ENCODE measurements around the gene FUT1.

The FUT1 gene

GRCh38 chr19:48738557-48739403, 13.7 kb downstream of the FUT1 start:
- H3K9me2 ChIP-seq (replicated peaks; ENCODE audit: insufficient read depth, low read length), result no peaks in the 10 kb centered on the region
- H3K27ac ChIP-seq (ENCODE audit: low read length), result no peak overlapping the region
- H2AFZ ChIP-seq (ENCODE audit: low read length), result no peak overlapping the region
- H3K4me2 ChIP-seq (ENCODE audit: low read depth, low read length), result no peak overlapping the region
- H3K79me2 ChIP-seq (ENCODE audit: low read length), result no peaks in the 10 kb centered on the region
- no peaks in the 10 kb centered on the region for H4K20me1 ChIP-seq (ENCODE audit: insufficient read depth, low read length)
- H3K4me3 ChIP-seq (ENCODE audit: low read length), result no peak overlapping the region
- H3K4me1 ChIP-seq (ENCODE audit: low read length), result no peaks in the 10 kb centered on the region
- no peaks in the 10 kb centered on the region for H3K36me3 ChIP-seq (replicated peaks; ENCODE audit: insufficient read depth, low read length)
- no peaks in the 10 kb centered on the region for H3F3A ChIP-seq (ENCODE audit: insufficient read depth, low read length)
- DNase-seq, result peak; percentile 26
- H3K9me3 ChIP-seq (replicated peaks; ENCODE audit: insufficient read depth, low read length), result no peaks in the 10 kb centered on the region
- H3K27me3 ChIP-seq (replicated peaks; ENCODE audit: insufficient read depth, low read length), result peaks cover 62% of the 10 kb centered on the region
- TF ChIP-seq EZH2 (optimal IDR thresholded peaks at IDR 0.05; ENCODE audit: low read depth, low read length), result no peak
- TF ChIP-seq EZH2phosphoT487 (IDR thresholded peaks at IDR 0.05; ENCODE audit: low read length), result no peak
- TF ChIP-seq CTCF (IDR thresholded peaks at IDR 0.05; ENCODE audit: low read length), result no peak
- H3K9ac ChIP-seq (ENCODE audit: low read length), result no peak overlapping the region

- H3K27me3 ChIP-seq (replicated peaks; ENCODE audit: insufficient read depth, low read length), result peaks cover 70% of the 10 kb centered on the region
- no peak overlapping the region for H3K4me3 ChIP-seq (ENCODE audit: low read length)
- H3K4me1 ChIP-seq (ENCODE audit: low read length), result no peaks in the 10 kb centered on the region
- no peaks in the 10 kb centered on the region for H3K36me3 ChIP-seq (replicated peaks; ENCODE audit: insufficient read depth, low read length)
- H2AFZ ChIP-seq (ENCODE audit: low read length), result no peak overlapping the region
- no peaks in the 10 kb centered on the region for H3F3A ChIP-seq (ENCODE audit: insufficient read depth, low read length)
- TF ChIP-seq CTCF (IDR thresholded peaks at IDR 0.05; ENCODE audit: low read length), result no peak
- TF ChIP-seq EZH2 (optimal IDR thresholded peaks at IDR 0.05; ENCODE audit: low read depth, low read length), result no peak
- TF ChIP-seq EZH2phosphoT487 (IDR thresholded peaks at IDR 0.05; ENCODE audit: low read length), result no peak
- H3K9me3 ChIP-seq (replicated peaks; ENCODE audit: insufficient read depth, low read length), result no peaks in the 10 kb centered on the region
- DNase-seq, result no peak
- no peak overlapping the region for H3K9ac ChIP-seq (ENCODE audit: low read length)
- H3K4me2 ChIP-seq (ENCODE audit: low read depth, low read length), result no peak overlapping the region
- no peaks in the 10 kb centered on the region for H3K79me2 ChIP-seq (ENCODE audit: low read length)
- no peaks in the 10 kb centered on the region for H4K20me1 ChIP-seq (ENCODE audit: insufficient read depth, low read length)
- no peaks in the 10 kb centered on the region for H3K9me2 ChIP-seq (replicated peaks; ENCODE audit: insufficient read depth, low read length)
- no peak overlapping the region for H3K27ac ChIP-seq (ENCODE audit: low read length)
Observed at GRCh38 chr19:48737360-48737998, 15.0 kb downstream of the FUT1 start.

GRCh38 chr19:48735031-48735615, 17.3 kb downstream of the FUT1 start:
- no peak for DNase-seq
- H3K9me2 ChIP-seq (replicated peaks; ENCODE audit: insufficient read depth, low read length), result no peaks in the 10 kb centered on the region
- H3K4me2 ChIP-seq (ENCODE audit: low read depth, low read length), result no peak overlapping the region
- H3K9me3 ChIP-seq (replicated peaks; ENCODE audit: insufficient read depth, low read length), result no peaks in the 10 kb centered on the region
- no peaks in the 10 kb centered on the region for H3F3A ChIP-seq (ENCODE audit: insufficient read depth, low read length)
- no peak for TF ChIP-seq CTCF (IDR thresholded peaks at IDR 0.05; ENCODE audit: low read length)
- no peak for TF ChIP-seq EZH2 (optimal IDR thresholded peaks at IDR 0.05; ENCODE audit: low read depth, low read length)
- TF ChIP-seq EZH2phosphoT487 (IDR thresholded peaks at IDR 0.05; ENCODE audit: low read length), result no peak
- peaks cover 73% of the 10 kb centered on the region for H3K27me3 ChIP-seq (replicated peaks; ENCODE audit: insufficient read depth, low read length)
- H3K36me3 ChIP-seq (replicated peaks; ENCODE audit: insufficient read depth, low read length), result no peaks in the 10 kb centered on the region
- no peaks in the 10 kb centered on the region for H4K20me1 ChIP-seq (ENCODE audit: insufficient read depth, low read length)
- H3K4me3 ChIP-seq (ENCODE audit: low read length), result no peak overlapping the region
- no peak overlapping the region for H3K9ac ChIP-seq (ENCODE audit: low read length)
- H2AFZ ChIP-seq (ENCODE audit: low read length), result no peak overlapping the region
- H3K79me2 ChIP-seq (ENCODE audit: low read length), result no peaks in the 10 kb centered on the region
- H3K4me1 ChIP-seq (ENCODE audit: low read length), result no peaks in the 10 kb centered on the region
- H3K27ac ChIP-seq (ENCODE audit: low read length), result no peak overlapping the region
